HG03196 (cell line): ENCODE data around the gene DCTN2.

Experiments used
- ATAC-seq: cut with Tn5 transposase; IDR thresholded peaks from one replicate; pipeline ENCODE4 v1.9.1; 2021; ENCODE audit not compliant: unreplicated experiment

The DCTN2 gene

DNA sequence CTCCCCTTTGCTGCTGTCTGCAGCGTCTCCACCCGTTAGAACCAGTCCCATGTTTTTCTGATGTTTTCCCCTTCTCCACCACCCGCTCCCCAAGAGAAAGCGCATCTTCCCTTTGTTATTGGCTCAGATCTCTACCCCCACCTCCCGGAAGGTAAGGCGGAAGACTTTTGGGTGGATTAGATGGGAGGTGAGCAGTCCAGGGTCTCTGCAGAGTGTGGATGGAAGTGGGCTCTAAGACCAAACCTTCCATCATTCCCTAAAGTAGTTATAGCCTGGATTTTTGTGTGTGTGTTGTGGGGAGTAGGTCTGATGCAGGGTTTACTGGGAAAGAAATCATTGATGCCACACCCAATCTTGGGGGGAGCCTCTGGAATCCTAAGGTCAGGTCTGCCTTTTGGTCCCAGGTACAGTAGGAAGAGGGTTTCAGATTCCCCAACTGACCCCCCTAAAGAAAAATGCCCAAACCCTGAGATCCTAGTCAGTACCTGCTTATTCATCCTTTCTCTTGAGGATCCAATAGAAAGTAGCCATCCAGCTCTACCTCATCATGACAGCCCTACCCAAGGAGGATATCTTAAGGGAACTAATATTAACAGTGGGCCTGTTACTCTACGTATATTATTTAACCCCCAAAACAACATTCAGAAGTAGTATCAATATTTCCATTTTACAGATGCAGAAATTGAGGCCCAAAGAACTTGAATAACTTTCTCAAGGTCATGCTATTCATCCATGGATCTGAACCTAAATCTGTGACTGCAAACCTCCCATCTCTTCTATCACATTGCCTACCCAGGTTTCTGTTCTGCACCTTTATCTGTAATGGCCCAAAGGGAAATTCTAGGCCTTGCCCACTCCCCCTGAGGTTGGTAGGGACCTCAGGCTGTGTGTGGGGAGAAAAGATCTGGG, 3.9 kb upstream of the DCTN2 start:
- no peak for ATAC-seq

DNA sequence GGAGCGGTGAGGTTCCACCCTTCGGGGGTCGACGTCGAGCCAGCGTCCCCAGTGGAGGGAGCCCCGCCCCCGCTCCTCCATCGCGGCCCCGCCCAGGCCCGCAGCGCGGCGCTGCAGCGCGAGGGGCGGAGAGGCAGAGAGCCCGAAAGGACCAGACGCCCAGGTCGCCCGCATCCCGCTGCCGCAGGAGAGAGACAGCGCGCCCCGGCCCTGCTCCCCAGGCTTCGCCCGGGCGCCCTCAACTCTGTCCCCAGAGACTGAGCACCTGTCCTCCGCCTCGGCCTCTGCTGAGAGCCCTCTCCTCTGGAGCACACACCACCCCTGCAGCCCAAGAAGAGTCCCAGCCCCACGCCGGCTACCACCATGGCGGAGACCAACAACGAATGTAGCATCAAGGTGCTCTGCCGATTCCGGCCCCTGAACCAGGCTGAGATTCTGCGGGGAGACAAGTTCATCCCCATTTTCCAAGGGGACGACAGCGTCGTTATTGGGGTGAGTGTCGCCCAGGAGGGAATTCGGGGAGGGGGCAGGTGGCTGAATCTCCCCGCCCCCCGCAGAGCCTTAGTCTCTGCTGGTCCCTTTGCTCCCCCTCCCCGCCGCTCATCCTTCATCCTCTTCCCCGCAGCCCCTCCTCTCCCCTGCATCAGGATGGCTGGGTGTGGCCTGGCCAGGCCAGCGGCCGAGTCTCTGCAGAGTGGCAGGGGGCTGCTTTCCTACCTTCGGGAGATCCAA, 3.1 kb upstream of the DCTN2 start, which contains the start of gene KIF5A:
Gene KIF5A, plus strand, starts transcription at position 136 of the 732 bp plus-strand sequence. Its CDS starts 228 bp downstream, at position 364.
- no peak for ATAC-seq

DNA sequence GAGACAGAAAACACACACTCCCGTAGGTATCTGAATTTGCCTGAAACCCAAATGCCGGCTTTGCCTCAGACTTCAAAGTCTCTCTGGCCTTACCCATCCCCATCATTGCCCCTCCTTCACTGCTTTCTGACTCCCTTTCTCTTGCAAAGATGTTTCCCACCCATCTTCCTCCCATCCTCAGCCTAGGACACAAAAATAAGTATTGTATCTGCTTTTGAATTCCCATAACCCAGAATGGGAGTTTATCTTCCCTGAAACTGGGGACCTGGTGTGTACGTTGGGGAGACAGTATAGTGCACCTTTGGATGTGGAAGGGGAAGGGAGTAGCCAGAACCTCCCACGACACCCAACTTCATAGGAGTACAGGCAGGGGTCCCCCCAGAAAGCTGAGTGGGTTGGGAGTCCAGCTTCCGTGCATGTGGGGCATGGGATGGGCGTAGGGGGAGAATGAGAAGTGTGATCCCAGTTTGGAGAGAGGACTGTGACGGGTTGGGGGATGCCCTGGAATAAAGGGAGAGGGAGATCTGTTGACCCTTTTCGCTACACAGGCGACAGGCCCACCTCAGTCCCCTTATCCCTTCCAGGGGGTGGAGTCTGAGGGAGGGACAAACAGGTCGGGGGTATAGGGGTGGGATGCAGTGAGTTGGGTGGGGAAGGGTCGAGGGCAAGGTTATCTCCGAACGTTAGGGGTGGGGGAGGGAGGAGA, 2.4 kb upstream of the DCTN2 start:
- ATAC-seq: no peak

DNA sequence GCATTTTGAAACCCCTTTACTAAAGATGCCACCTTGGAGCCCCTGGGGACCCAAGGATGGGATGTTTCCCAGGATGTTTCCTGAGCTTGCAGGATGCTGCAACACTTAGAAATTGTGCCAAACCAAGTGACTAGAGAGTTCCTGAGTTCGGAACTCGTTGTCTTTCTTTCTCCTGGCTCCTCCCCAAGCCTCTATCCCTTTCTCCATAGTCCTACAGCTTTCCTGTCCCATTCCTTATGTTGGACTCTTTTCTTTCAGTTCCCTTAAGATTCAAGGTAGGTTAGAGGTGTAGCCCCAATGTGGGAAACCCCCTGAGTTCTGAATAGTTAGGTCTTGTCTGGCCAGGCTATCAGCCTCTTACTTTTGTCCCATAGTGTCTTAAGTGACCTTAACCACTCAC, 1.5 kb upstream of the DCTN2 start:
- no peak for ATAC-seq

DNA sequence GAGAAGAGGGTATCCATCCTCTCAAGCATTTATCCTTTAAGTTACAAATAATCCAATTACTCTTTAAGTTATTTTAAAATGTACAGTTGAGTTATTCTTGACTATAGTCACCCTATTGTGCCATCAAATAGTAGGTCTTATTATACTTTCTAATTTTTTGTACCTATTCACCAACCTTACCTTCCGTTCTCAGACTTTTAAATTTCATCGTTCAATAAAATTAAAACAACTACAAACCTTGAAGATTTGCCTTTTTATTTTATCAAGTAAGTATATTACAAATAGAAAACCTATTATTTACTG, 972 bp upstream of the DCTN2 start:
- no peak for ATAC-seq

DNA sequence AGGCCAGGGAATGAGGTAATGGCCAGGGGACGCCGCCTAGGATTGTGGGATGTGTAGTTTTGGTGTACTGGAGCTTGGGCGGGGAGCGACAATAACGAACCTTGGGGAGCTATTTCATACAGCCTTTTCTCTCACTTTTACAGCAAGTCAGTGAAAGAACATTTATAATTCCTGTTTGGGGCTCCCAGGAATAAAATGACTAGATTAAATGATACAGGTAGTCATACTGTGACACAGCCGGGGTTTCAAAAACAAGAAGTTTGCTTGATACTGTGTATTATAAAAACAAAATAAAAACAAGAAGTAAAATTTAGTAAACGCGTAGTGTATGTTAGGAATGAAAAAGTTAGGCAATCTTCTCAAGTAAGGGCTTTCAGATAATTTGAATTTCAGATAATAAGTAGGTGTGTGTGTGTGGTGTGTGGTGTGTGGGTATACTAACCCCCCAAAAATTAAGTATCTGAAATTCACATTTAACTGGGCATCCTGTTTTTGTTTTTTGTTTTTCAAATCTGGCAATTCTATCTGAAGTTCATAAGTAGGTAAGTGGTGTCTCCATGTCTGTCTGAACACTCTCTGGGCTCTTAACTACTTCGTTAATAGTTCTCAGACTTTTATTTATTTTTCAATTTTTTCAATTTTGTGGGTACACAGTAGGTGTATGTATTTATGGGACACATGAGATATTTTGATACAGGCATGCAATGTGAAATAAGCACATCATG, 458 bp upstream of the DCTN2 start:
- ATAC-seq: no peak

DNA sequence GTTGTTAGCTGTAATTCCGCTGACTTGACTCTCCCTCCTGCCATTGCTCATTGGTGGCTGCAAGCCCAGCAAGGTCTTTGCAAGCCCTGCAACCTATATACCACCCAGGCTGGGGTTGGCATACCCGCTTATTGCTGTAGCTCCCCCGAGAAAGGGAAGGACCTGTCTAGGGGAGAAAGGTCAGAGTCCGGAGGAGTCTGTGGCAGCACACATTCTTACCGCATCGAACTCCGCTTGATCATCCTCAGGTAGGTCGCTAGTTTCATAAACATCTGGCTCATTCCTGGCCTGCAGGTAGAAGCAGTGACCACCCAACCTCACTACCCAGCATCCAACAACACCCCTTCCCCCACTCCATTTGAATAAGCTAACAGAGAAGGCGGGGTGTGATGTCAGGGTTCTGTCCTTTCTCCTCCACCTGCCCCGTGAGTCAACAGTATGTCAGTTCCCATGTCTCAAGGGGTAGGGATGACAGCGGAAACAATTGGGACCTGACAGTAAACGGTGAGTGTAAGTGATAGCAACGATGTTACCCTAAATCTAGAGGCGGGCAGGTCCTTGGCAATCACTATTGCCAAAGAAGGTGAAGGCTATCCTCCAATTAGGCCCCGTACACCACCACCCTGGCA, 1.1 kb downstream of the DCTN2 start:
- no peak for ATAC-seq

DNA sequence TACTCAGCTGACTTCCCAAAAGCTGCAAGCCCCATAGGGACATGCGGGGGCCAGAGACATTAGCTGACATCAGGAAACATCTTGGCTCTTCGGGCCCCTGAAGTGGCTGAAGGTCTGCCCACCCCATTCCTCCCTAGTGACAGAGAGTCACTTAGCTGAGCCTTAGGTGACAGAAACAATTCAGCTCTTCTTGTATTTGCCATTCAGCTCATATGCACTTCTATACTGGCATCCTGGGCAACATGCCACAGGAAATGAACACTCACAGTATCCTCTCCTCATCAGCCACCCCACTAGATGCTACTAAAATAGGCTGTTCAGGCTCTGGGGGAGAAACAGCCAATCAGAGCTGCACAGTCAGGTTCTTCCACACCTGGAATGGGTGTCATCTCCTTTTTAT, 3.4 kb downstream of the DCTN2 start:
- no peak for ATAC-seq

DNA sequence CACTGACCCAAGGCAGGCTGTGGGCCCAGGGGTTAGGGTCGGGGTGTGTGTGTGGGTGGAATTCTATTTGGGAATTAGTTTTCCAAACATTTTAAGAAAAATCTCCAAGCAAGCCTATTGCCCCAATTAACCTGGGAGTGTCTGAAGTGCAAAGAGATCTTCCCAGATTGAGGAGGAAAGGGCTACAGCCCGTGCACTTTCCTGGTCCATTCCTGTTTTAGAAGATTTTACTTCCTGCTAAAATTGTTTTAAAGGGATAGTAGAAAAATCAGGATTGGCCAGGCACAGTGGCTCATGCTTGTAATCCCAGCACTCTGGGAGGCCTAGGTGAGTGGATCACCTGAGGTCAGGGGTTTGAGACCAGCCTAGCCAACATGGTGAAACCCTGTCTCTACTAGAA, 5.3 kb downstream of the DCTN2 start:
- ATAC-seq: no peak

DNA sequence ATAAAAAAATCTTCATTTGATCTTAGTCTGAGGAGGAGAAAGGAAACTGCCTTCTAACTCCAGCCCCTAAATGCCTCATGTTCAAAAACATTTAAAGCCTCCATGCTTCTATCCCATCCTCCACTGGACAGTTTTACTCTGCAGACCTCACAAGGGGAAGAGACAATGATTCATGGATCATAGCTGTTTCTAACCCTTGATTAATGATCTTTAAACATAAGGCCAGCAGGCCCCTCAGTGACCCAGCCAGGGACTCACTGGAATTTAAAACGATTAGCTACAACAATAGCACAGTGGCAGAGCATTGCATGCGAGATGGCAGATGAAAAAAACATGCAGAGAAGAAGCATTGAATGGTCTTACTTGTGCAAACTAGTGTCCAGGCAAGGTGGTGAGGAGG, 6.0 kb downstream of the DCTN2 start:
- no peak for ATAC-seq

DNA sequence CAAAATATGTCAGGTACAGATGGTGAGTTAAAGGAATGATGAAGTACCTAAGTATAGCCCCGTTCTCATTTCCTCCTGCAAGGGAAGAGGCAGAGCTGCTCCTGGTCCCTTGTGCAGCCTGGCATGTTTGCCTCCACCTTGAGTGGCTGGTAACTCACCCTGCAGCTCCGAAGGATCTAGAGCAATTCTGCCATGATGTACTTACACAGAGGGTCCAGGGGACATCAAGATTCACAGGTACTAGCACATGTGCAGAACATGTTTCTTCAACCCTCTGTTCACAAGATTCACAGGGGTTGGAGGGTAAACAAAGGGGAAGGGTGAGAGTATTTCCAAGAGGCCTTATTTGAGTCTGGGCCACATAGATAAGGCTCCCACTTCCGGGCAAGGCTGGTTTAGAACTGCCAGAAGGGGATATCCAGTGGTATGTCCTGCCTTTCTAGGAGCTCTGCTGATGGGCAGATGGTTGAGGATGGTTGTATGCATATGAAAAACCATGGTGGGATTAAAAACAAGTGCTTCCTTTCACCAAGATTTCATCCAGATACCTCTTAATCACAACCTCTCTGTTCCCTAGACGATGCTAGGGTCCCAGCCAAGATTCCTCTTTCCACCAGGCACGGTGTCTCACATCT, 7.7 kb downstream of the DCTN2 start:
- ATAC-seq: no peak

DNA sequence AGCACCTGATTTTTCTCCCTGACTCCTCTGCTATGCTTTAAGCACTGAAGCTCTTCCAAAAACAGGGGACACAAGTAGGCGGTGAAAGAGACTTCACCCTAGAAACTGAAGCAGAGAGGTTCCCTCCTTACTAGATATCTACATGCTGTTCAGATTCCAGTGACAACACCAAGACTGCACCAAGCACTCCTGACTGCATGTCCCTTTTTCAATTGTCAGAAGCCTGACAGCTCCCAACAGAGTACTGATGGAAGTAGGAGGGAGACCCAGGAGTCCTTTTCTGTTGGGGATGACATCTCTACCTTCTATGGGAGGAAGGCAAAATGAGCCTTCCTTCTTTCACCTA, 10.4 kb downstream of the DCTN2 start:
- no peak for ATAC-seq

DNA sequence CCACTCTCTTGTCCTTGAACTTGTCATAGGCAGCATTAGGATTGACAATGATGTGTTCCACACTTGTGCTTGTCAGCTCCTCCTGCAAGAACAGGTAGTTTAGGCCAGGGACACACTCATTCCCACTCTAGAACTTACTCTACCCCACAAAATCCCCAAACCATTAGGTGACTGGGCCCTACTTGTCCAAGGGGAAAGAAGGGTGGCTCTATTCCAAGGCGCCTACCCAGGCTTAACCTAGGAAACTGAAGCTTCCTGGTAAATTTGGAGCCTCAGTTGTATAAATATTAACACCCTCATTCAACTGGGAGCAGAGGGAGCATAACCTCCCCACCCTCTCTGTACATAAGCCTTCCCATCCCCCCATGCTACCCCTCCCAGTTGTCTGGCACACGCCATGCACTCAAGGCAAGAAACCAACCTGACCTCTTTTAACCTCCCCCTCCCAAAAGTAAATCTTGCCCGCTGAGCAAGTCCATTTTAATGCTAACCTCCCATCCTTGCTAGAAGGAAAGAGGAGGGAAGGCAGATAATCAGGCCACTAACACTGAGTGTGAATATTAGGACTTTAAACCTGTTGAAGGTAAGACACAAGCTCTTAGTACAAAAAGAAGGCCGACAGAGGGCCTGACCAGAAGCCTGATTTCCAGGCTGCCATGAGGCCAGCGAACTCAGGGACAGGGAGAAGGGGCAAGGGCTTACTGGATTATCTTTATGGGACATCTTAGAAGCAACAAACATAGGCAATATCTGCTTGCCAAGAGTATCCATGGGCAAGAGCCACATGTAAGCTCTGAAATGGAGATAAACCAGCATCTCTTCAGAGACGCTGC, 11.0 kb downstream of the DCTN2 start:
- ATAC-seq: no peak

DNA sequence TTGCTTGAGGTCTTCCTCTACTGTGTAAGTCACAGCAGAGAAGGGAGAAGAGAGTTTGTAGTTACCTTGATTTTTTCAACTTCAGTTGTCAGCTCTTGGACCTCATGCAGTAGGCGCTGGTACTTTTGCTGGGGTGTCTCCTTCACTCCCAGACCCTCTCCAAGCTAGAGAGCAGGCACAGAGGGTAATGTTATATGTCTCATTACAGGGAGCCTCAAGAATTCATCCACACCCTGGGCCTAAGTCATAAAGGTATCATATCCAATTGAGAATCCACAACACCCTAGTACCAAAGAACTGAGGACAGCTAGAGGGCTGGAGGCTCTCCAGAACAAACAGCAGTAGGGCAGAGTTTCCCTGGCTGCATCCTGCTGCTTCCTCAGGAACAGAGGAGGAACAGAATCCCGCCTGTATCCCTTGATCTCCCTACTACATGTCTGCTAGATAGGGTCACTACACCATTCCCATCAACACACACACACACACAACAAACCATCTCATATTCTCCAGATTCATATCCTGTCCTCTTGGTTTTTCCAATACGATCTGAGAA, 11.9 kb downstream of the DCTN2 start:
- ATAC-seq: no peak

DNA sequence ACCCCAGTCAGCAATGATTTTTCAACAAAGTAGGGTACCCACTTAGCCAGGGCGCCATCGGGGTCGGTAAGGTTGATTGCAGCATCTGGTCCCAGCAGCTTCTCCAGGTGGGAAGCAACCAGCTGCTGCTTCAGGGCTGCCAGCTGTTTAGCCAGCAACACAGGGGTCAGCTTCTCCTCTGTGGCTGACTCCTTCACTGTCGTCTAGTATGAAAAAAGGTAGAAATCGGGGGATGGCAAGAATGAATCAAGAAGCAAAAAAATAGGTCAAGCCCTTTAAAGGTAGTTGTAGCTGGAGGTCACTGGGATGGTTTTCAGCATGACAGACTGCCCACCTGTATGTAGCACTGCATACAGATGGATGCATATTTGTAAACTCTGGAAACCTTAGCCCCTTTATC, 12.7 kb downstream of the DCTN2 start:
- ATAC-seq: no peak

DNA sequence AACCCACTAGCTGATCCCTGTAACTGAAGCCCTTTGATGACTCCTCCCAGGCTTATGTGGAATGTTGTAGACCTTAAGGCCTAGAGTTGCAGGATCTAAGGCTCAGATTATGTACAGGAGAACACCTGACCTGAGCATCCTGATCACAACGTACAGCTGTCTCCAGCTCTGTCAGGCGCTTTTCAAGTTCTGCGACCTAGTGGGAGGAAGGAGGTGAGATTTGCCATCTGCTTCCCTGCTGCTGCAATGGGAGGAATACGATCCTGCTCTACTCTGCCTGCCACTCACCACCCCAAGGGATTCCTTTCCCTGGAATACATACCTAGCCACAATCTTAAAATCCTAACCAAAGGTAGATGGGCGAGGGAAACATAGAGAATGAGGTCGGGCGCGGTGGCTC, 13.9 kb downstream of the DCTN2 start:
- ATAC-seq: no peak

DNA sequence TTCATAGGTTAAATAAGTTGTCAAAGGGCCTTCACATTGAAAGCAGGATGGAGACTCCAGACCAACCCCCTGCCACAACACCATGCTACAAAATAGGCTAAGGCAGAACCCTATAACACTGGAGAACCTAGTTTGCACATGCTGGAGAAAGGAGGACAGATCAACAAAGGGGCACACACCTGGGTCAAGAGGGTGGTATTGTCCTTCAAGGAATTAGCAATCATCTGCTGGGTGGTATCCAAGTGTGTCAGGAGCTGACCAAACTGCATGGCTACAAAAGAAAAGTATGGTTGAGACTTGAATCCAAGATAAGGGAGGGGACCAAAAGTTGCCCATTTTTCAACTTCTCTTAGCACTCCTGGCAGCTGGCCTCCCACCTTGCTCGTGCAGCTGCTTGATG, 15.2 kb downstream of the DCTN2 start:
- no peak for ATAC-seq

DNA sequence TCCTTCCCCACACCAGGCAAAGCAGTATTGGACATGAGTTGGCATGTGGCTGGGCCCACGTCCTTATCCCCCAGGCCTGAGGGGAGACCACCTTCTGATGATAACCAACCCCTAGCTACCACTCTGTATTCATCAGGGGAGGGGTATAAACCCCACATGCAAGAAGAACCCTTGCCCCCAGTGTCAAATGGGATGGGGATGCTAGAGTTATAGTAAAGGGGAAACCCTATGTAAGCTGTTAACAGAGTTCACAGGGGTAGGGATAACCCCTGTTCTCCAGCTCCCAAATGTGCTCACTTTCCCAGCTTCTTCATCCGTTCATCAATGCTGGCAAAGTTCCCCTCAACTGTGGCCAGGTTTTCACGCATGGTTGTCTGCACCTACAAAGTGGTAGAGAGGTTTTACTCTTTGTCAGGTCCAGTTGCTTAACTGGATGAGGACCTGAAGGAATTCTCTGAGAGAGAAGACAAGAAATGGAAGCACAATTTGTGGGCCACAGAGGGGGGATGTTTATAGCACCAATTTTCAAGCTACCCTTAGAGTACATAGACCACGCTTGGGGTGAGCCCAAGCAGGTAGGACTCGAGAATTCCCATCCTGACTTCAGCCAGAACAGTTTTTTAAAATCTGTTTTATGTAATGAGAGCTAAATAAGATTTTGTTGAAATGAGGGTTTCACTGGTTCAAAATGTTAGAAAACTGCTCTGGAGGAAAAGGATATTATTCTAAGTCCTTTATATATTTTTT, 16.4 kb downstream of the DCTN2 start:
- no peak for ATAC-seq
